ENCODE results near the gene DLG2.

DNA sequence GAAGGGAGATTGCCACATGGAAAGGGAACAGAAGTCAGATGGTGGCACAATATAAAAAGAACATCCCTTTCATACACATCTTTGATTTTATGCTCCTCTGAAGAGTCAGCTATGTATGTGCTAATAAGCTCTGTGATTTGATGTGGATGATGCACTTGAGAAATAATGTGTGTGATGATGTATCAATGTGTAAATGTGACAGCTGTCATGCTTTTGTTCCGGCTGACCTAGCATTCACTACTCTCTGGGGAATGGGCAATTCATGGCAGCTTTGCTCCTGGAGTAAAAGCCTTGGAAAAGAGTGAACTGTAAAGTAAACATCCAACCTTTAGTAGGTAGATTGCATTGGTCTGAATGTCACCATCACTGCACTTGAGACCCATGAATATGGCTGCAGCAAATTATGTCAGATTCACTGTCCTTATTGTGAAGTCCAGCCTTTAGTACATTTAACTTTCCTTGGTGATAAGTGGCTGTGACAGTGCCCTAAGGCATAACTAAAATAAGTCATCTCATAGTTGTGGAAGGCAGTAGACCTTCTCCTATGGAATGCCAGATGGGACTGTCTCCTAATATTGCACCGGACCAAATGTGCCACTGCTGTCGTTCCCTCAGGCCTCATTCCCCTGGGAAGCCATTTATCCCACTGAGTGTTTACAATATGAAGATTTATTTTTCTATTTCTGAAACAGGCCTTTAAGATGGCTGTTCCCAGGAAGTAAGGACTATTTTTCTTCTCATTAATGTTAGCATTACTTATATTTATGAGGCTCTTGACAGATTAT lies 2162.8 kb downstream of the DLG2 start:
- TF ChIP-seq, protein P1, sequence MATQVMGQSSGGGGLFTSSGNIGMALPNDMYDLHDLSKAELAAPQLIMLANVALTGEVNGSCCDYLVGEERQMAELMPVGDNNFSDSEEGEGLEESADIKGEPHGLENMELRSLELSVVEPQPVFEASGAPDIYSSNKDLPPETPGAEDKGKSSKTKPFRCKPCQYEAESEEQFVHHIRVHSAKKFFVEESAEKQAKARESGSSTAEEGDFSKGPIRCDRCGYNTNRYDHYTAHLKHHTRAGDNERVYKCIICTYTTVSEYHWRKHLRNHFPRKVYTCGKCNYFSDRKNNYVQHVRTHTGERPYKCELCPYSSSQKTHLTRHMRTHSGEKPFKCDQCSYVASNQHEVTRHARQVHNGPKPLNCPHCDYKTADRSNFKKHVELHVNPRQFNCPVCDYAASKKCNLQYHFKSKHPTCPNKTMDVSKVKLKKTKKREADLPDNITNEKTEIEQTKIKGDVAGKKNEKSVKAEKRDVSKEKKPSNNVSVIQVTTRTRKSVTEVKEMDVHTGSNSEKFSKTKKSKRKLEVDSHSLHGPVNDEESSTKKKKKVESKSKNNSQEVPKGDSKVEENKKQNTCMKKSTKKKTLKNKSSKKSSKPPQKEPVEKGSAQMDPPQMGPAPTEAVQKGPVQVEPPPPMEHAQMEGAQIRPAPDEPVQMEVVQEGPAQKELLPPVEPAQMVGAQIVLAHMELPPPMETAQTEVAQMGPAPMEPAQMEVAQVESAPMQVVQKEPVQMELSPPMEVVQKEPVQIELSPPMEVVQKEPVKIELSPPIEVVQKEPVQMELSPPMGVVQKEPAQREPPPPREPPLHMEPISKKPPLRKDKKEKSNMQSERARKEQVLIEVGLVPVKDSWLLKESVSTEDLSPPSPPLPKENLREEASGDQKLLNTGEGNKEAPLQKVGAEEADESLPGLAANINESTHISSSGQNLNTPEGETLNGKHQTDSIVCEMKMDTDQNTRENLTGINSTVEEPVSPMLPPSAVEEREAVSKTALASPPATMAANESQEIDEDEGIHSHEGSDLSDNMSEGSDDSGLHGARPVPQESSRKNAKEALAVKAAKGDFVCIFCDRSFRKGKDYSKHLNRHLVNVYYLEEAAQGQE (IDR thresholded peaks at IDR 0.05; ENCODE audit: insufficient read depth in 1 of 2, low read depth in 2 of 2, low read length in 2 of 2): no peak
- TF ChIP-seq POLR2AphosphoS5 (IDR thresholded peaks at IDR 0.05; ENCODE audit: low read depth, low read length) (no peak), TAF1 (IDR thresholded peaks at IDR 0.05; ENCODE audit: borderline replicate concordance, insufficient read depth, low read length) (no peak)
